Activated CD4-positive, CD25-positive, alpha-beta regulatory T cell treated with anti-CD3 and anti-CD28 coated beads, Interleukin-2, amount 50 U/mL, for 72 hours (primary cell): ENCODE measurements around the gene STK33.

Experiments
- DNase-seq: peaks from one replicate; pipeline ENCODE4 v3.0.0; 2021

STK33 gene

GRCh38 chr11:8601376-8602133 lies 7.5 kb upstream of the STK33 start:
- DNase-seq: no peak

GRCh38 chr11:8598506-8598905 lies 4.5 kb upstream of the STK33 start:
- DNase-seq: no peak

- DNase-seq: no peak
Measured at GRCh38 chr11:8597182-8597581, 3.2 kb upstream of the STK33 start.

- DNase-seq: no peak
Measured at GRCh38 chr11:8596504-8597046, 2.5 kb upstream of the STK33 start.

GRCh38 chr11:8593455-8593854 lies 573 bp downstream of the STK33 start:
- DNase-seq: no peak

GRCh38 chr11:8587915-8588314 lies 6.1 kb downstream of the STK33 start:
- DNase-seq: no peak

- no peak for DNase-seq
Measured at GRCh38 chr11:8586805-8587204, 7.2 kb downstream of the STK33 start.

- DNase-seq: no peak
Measured at GRCh38 chr11:8586184-8586583, 7.8 kb downstream of the STK33 start.

GRCh38 chr11:8584511-8584910 lies 9.5 kb downstream of the STK33 start:
- DNase-seq: no peak

GRCh38 chr11:8584082-8584481 lies 9.9 kb downstream of the STK33 start:
- no peak for DNase-seq

- DNase-seq: no peak
Measured at GRCh38 chr11:8581300-8581699, 12.7 kb downstream of the STK33 start.

- no peak for DNase-seq
Measured at GRCh38 chr11:8577791-8578581, 16.0 kb downstream of the STK33 start.

- no peak for DNase-seq
Measured at GRCh38 chr11:8574798-8575197, 19.2 kb downstream of the STK33 start.

GRCh38 chr11:8573777-8574176 lies 20.3 kb downstream of the STK33 start:
- DNase-seq: no peak

GRCh38 chr11:8567602-8568198 lies 26.3 kb downstream of the STK33 start:
- no peak for DNase-seq

GRCh38 chr11:8566613-8567210 lies 27.3 kb downstream of the STK33 start:
- DNase-seq: no peak

- no peak for DNase-seq
Measured at GRCh38 chr11:8564526-8564925, 29.5 kb downstream of the STK33 start.

GRCh38 chr11:8561461-8561860 lies 32.6 kb downstream of the STK33 start:
- DNase-seq: no peak

- DNase-seq: no peak
Measured at GRCh38 chr11:8558436-8558835, 35.6 kb downstream of the STK33 start.

GRCh38 chr11:8545698-8546366 lies 48.2 kb downstream of the STK33 start:
- no peak for DNase-seq

- no peak for DNase-seq
Measured at GRCh38 chr11:8544807-8545206, 49.2 kb downstream of the STK33 start.

- no peak for DNase-seq
Measured at GRCh38 chr11:8543278-8543677, 50.8 kb downstream of the STK33 start.

GRCh38 chr11:8541448-8541847 lies 52.6 kb downstream of the STK33 start:
- no peak for DNase-seq
